Measurements from ENCODE around the gene ARHGAP12.
A peak's percentile ranks its signal among the peaks of the same experiment; 100 is the strongest.

ARHGAP12 gene

GRCh38 chr10:31926765-31927564, 1.7 kb downstream of the ARHGAP12 start:
- no peak for TF ChIP-seq CTCF (IDR thresholded peaks at IDR 0.05; ENCODE audit: low read depth, low read length)
- DNase-seq (ENCODE audit: low read depth in 2 of 2): no peak
- peak overlapping the region; percentile 79 to 83 for H3K4me3 ChIP-seq (replicated peaks in 1 of 2; ENCODE audit: low read depth in 2 of 2, low read length in 2 of 2)

GRCh38 chr10:31926160-31926559, 2.5 kb downstream of the ARHGAP12 start:
- DNase-seq (ENCODE audit: low read depth in 2 of 2): no peak
- H3K4me3 ChIP-seq (replicated peaks in 1 of 2; ENCODE audit: low read depth in 2 of 2, low read length in 2 of 2): no peak overlapping the region
- no peak for TF ChIP-seq CTCF (IDR thresholded peaks at IDR 0.05; ENCODE audit: low read depth, low read length)

- no peak for DNase-seq (ENCODE audit: low read depth in 2 of 2)
- H3K4me3 ChIP-seq (replicated peaks in 1 of 2; ENCODE audit: low read depth in 2 of 2, low read length in 2 of 2): no peak overlapping the region
- no peak for TF ChIP-seq CTCF (IDR thresholded peaks at IDR 0.05; ENCODE audit: low read depth, low read length)
Observed at GRCh38 chr10:31924833-31925232, 3.8 kb downstream of the ARHGAP12 start.

GRCh38 chr10:31923389-31923788, 5.2 kb downstream of the ARHGAP12 start:
- H3K4me3 ChIP-seq (replicated peaks in 1 of 2; ENCODE audit: low read depth in 2 of 2, low read length in 2 of 2): no peak overlapping the region
- TF ChIP-seq CTCF (IDR thresholded peaks at IDR 0.05; ENCODE audit: low read depth, low read length): no peak
- no peak for DNase-seq (ENCODE audit: low read depth in 2 of 2)

DNA sequence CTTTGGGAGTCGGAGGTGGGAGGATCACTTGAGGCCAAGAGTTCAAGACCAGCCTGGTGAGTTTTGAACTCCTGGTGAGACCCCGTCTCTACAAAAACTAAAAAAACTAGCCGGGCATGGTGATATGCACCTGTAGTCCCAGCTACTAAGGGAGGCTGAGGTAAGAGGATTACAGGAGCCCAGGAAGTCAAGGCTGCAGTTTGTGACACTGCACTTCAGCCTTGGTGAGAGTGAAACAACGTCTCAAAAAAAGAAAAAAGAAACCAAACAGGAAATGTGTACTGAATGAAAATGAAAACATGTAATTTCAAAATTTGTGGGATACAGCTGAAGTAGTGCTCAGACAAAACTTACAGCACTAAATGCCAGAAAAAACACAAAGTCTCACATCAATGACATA, 7.6 kb downstream of the ARHGAP12 start:
- no peak overlapping the region for H3K4me3 ChIP-seq (replicated peaks in 1 of 2; ENCODE audit: low read depth in 2 of 2, low read length in 2 of 2)
- TF ChIP-seq CTCF (IDR thresholded peaks at IDR 0.05; ENCODE audit: low read depth, low read length): no peak
- DNase-seq (ENCODE audit: low read depth in 2 of 2): no peak

- DNase-seq (ENCODE audit: low read depth in 2 of 2): no peak
- no peak for TF ChIP-seq CTCF (IDR thresholded peaks at IDR 0.05; ENCODE audit: low read depth, low read length)
- no peak overlapping the region for H3K4me3 ChIP-seq (replicated peaks in 1 of 2; ENCODE audit: low read depth in 2 of 2, low read length in 2 of 2)
Observed at GRCh38 chr10:31920538-31920937, 8.1 kb downstream of the ARHGAP12 start.

Measured in cardiac fibroblast (primary cell).